ENCODE results near the gene BCL2. TPM values are rescaled to one million over a fixed set of nuclear protein-coding genes. Genes with fewer than 3 reads are reported as not detected.

Gene BCL2
- total and polyA plus RNA-seq, 2 experiments from 2014 or later = 0.02 to 0.98 TPM

GRCh38 chr18:63249771-63250170 lies 69.8 kb downstream of the BCL2 start:
- peak in 1 of 2 donors; percentile 29 for DNase-seq (ENCODE audit: low read depth in 1 of 2, low spot score in 1 of 2)
- no peaks in the 10 kb centered on the region for H3K4me1 ChIP-seq (ENCODE audit: low read depth)
- H3K9me3 ChIP-seq (ENCODE audit: low read depth) = no peaks in the 10 kb centered on the region
- H3K4me3 ChIP-seq = no peak overlapping the region
- H3K27ac ChIP-seq = no peak overlapping the region
- no peaks in the 10 kb centered on the region for H3K27me3 ChIP-seq
- H3K36me3 ChIP-seq = no peaks in the 10 kb centered on the region
- TF ChIP-seq, protein P1, sequence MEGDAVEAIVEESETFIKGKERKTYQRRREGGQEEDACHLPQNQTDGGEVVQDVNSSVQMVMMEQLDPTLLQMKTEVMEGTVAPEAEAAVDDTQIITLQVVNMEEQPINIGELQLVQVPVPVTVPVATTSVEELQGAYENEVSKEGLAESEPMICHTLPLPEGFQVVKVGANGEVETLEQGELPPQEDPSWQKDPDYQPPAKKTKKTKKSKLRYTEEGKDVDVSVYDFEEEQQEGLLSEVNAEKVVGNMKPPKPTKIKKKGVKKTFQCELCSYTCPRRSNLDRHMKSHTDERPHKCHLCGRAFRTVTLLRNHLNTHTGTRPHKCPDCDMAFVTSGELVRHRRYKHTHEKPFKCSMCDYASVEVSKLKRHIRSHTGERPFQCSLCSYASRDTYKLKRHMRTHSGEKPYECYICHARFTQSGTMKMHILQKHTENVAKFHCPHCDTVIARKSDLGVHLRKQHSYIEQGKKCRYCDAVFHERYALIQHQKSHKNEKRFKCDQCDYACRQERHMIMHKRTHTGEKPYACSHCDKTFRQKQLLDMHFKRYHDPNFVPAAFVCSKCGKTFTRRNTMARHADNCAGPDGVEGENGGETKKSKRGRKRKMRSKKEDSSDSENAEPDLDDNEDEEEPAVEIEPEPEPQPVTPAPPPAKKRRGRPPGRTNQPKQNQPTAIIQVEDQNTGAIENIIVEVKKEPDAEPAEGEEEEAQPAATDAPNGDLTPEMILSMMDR (IDR thresholded peaks at IDR 0.05; ENCODE audit: low read depth, low read length) = no peak

- no peaks in the 10 kb centered on the region for H3K4me1 ChIP-seq (ENCODE audit: low read depth)
- H3K9me3 ChIP-seq (ENCODE audit: low read depth) = no peaks in the 10 kb centered on the region
- TF ChIP-seq, protein P1 (IDR thresholded peaks at IDR 0.05; ENCODE audit: low read depth, low read length) = no peak
- no peak for DNase-seq (ENCODE audit: low read depth in 1 of 2, low spot score in 1 of 2)
- H3K36me3 ChIP-seq = no peaks in the 10 kb centered on the region
- H3K4me3 ChIP-seq = no peak overlapping the region
- H3K27ac ChIP-seq = no peak overlapping the region
- no peaks in the 10 kb centered on the region for H3K27me3 ChIP-seq
These were observed 71.6 kb downstream of the BCL2 start for GRCh38 chr18:63247926-63248325.

- H3K4me1 ChIP-seq (ENCODE audit: low read depth) = no peaks in the 10 kb centered on the region
- TF ChIP-seq, protein P1 (IDR thresholded peaks at IDR 0.05; ENCODE audit: low read depth, low read length) = no peak
- no peak overlapping the region for H3K4me3 ChIP-seq
- no peak for DNase-seq (ENCODE audit: low read depth in 1 of 2, low spot score in 1 of 2)
- no peak overlapping the region for H3K27ac ChIP-seq
- H3K9me3 ChIP-seq (ENCODE audit: low read depth) = no peaks in the 10 kb centered on the region
- no peaks in the 10 kb centered on the region for H3K36me3 ChIP-seq
- no peaks in the 10 kb centered on the region for H3K27me3 ChIP-seq
These were observed 72.1 kb downstream of the BCL2 start for GRCh38 chr18:63247506-63247905.

GRCh38 chr18:63245600-63245999 lies 74.0 kb downstream of the BCL2 start:
- no peaks in the 10 kb centered on the region for H3K4me1 ChIP-seq (ENCODE audit: low read depth)
- no peaks in the 10 kb centered on the region for H3K36me3 ChIP-seq
- H3K4me3 ChIP-seq = no peak overlapping the region
- H3K27me3 ChIP-seq = no peaks in the 10 kb centered on the region
- DNase-seq (ENCODE audit: low read depth in 1 of 2, low spot score in 1 of 2) = no peak
- TF ChIP-seq, protein P1 (IDR thresholded peaks at IDR 0.05; ENCODE audit: low read depth, low read length) = no peak
- H3K9me3 ChIP-seq (ENCODE audit: low read depth) = no peaks in the 10 kb centered on the region
- no peak overlapping the region for H3K27ac ChIP-seq

DNA sequence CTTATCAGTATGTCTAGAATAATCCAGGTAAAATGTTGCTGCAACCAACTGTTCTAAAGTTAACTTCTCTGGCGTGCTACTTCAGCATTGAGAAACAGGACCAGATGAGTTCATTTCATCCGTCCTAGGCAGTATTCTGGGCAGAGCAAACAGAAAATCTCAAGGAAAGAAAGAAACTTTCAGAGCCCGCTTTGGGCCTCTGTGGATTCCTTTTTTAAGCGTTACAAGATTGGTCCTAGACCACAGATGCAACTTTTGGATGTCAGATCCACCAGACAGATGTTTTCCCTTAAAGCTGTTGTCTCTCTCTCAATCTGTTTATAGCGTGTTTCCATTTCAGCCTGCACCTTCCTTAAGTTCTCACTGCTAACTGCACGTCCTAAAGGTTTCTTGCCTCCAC lies 75.0 kb downstream of the BCL2 start:
- Histone ChIP-seq H3K27ac (no peak overlapping the region), H3K27me3 (no peaks in the 10 kb centered on the region), H3K4me3 (no peak overlapping the region), H3K36me3 (no peaks in the 10 kb centered on the region), H3K4me1 (ENCODE audit: low read depth) (no peaks in the 10 kb centered on the region), H3K9me3 (ENCODE audit: low read depth) (no peaks in the 10 kb centered on the region)
- DNase-seq (ENCODE audit: low read depth in 1 of 2, low spot score in 1 of 2) = no peak
- TF ChIP-seq, protein P1 (IDR thresholded peaks at IDR 0.05; ENCODE audit: low read depth, low read length) = no peak

- no peak overlapping the region for H3K27ac ChIP-seq
- DNase-seq (ENCODE audit: low read depth in 1 of 2, low spot score in 1 of 2) = no peak
- H3K4me3 ChIP-seq = no peak overlapping the region
- no peaks in the 10 kb centered on the region for H3K27me3 ChIP-seq
- no peaks in the 10 kb centered on the region for H3K36me3 ChIP-seq
- no peaks in the 10 kb centered on the region for H3K9me3 ChIP-seq (ENCODE audit: low read depth)
- H3K4me1 ChIP-seq (ENCODE audit: low read depth) = peaks cover 10% of the 10 kb centered on the region
- TF ChIP-seq, protein P1 (IDR thresholded peaks at IDR 0.05; ENCODE audit: low read depth, low read length) = no peak
These were observed 77.8 kb downstream of the BCL2 start for GRCh38 chr18:63241760-63242159.

Measured in cardiac muscle cell (in vitro differentiated cells and primary cell).